RCC 7860 (cell line): ENCODE measurements around the gene BAG5.
"Not testable (repeated sequence)": the region's sequence is repeated elsewhere in the genome, so short reads cannot be mapped to it uniquely, and the experiment has no call there.

Source experiments
- DNase-seq: peaks from one replicate; pipeline ENCODE4 v3.0.0-alpha.2; 2015; ENCODE audit warnings: low spot score
- FAIRE-seq: peaks from 2 replicates; lab custom pipeline; 2012; peaks lifted over from hg19 to GRCh38; lab: Jason Lieb, UNC

Gene BAG5

DNA sequence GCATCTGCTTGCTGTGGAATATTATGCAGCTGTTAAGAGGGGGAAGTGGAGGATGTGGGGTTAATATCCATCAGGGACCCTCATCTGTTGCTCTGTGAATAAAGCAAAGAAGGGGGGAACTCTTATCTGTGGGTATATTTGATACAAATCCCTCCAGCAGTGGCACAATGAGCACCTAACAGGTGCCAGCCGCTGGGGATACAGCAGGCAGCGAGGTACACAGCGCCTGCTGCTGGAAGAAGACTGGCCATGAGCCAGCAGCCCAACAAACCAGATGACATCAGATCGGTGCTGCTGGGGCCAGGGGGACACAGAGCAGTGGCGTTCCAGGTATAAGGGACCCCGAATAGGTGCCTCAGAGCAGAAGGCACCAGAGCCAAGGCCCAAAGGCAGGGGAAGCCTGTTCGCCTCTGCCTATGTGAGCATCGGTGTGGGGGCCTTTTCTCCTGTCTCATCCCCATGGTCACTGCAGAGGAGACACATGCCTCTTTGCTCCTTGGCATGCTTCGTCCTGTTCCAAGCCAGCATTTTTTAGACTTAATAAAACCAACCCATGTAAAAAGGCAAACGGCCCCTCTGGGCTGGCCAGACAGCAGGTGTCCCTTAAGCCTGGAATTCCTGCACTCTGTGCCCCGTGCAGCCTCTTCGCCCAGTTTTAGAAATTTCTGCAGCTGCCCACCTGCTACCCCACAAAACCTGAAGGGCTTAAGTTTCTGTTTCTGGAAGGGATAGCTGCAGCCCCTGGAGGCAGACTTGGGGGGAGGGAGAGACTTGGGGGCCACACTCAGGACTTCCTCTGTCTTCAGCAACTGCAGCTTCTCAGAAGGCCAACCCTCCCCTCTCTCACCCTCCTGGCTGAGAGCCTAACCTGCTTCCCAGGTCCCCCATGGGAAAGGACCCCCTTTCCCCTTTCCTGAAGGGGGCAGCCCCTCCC is 38.2 kb downstream of the BAG5 start:
- DNase-seq, result no peak
- FAIRE-seq, result no peak

- DNase-seq (no peak), FAIRE-seq (no peak)
Observed at GRCh38 chr14:103523575-103523954, 38.9 kb downstream of the BAG5 start.

DNA sequence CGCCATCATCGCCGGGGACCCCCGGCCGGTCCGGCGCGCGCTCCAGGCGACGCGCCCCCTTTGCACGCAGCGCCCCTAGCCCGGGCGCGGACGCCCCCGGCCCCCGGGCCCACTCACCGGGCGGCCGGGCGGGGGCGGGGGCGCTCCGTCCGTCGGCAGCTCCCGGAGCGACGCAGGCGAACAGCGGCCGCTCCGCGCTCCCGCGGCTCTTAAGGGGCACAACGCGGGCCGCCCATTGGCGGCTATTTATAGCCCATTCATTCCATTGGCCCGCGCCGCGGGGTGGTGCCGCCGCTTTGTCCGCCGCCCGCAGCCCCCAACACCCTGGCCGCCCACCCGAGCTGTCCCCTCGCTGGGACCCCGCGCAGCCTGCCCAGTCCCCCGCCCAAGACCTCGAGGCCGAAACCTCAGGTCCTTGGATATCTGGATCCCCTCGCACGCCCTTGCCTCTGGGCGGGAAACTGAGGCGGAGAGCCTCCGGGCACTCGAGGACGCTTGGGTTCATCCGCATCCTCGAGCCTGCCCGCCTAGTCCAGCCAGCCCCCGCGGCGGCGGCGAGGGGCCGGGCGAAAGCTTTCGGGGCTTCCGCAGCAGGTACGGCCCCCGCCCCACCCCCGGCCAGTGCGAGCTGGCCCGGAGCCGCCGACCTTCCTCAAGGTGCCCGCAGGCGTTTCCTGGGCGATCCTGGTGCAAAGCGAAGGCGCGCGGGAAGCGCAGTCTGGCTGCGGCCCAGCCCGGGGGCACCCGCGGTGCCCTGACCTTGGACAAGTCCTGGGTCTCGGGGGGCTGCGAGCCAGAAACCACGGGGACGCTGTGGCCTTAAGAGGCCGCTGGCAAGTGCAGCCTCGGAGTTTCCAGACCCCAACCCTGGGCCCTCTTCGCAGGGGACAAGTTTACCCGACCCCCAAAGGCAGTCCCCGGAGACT is 39.5 kb downstream of the BAG5 start, which contains the start of gene CKB:
CKB (minus strand) TSS at position 182 of the 926 bp plus-strand sequence. CDS start 337 bp downstream, outside the sequence.
- FAIRE-seq (no peak), DNase-seq (no peak)

DNA sequence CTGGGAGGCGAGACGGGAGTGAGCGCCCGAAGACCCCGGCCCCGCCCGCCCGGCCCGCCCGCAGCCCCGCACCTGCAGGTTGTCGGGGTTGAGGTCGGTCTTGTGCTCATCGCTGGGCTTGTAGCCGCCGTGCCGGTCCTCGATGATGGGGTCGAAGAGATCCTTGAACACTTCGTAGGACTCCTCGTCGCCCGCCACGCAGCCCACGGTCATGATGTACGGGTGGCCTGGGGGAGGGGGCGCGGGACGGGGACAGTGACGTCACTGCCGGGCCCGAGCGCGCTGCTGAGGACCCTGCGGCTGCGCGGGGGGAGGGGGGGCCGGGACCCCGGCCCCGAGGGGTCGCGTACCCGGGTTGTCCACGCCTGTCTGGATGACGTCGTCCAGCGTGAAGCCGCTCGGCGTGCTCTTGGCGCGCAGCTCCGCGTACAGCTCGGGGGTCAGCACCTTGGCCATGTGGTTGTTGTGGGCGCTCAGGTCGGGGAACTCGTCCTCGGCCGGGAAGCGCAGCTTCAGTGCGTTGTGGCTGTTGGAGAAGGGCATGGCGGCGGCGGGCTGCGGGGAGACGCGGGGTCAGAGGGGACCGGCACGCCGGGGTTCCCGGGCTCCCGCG is 40.4 kb downstream of the BAG5 start:
- DNase-seq, result no peak
- FAIRE-seq, result no peak

DNA sequence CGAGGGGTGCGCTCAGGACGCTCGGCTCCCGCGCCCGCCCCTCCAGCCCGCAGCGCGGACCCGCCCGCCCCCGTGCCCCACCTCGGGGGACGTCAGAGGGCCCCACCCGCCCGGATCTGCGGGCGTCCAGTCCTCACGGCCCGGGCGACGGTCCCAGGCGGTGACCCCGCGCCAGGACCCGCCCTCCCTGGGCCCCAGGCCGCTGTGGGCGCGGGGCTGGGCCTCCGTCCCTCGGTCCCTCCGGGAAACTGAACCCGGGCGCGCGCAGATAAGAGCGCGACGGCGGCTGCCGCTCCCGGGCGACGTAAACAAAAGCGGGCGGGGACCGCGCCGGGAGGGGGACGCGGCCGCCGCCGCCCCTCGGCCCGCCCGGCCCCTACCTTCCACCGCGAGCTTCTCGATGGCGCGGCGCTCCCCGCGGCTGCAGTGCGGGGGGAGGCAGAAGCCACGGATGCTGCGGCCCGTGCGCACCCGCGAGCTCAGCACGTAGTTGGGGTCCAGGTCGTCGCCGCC is 41.0 kb downstream of the BAG5 start:
- FAIRE-seq (no peak), DNase-seq (no peak)

DNA sequence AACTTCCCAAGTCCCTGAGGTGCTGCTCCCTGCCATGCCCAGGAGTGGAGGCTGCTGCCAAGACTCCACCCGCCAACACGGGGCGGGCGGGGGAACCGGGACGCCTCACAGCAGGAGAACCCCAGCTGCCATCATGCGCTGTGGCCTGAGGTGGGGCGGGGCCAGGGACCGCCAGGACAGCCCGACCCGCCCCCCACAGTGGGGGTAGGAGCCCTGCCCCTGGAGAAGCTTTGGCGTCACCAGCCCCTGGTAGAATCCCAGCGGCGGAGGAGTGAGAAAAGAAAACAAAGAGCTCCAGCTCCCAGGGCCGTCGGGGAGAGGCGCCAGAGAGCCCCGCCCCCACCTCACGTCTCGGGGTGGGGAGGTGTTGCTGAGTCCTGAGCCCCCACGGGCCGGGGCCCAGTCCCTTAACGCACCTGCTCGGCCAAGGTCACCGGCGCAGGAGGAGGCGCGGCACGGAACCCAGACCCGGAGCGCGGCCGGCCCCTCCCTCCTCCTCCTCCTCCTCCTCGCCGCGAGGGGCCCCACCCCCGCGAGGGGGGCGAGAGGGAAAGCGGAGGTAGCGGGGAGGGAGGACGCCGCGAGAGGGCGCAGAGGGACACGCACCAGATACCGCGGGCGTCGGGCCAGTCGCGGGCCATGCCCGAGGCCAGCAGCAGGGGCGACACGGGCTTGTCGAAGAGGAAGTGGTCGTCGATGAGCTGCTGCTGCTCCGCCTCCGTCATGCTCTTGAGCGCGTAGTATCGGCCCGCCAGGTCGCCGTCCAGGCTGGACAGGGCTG is 41.6 kb downstream of the BAG5 start:
- DNase-seq (no peak), FAIRE-seq (no peak)

DNA sequence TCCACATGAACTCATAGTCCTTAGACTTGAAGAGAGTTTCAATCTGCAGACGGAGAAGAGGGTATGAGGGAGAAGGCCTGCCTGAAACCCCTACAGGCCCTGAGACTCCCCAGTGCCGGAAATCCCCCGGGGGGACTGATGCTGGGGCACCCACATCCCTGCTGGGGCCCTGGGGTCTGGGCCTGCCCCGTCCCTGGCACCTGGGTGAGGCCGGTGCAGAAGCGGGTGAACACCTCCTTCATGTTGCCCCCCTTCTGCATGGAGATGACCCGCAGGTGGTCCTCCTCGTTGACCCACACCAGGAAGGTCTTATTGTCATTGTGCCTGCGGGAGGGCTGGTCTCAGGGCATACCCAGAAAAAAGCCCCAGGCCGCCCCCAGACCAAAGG is 42.2 kb downstream of the BAG5 start:
- DNase-seq (no peak), FAIRE-seq (no peak)

DNA sequence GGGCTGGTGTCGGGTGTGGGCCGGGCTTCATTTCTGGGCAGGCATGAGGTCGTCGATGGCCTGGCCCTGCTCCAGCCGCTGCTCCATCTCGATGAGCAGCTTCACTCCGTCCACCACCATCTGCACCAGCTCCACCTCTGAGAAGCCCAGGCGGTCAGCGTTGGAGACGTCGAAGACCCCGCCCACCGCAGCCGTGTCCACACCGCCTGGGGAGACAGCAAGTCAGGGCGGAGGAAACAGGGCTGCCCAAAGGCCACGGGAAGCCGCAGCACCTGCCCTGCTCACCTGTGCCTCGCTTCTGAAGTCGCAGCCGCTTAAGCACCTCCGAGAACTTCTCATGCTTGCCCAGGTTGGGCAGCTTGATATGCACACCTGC is 42.6 kb downstream of the BAG5 start:
- DNase-seq (no peak), FAIRE-seq (no peak)

- FAIRE-seq (no peak), DNase-seq (no peak)
Observed at GRCh38 chr14:103519043-103519836, 43.2 kb downstream of the BAG5 start.

DNA sequence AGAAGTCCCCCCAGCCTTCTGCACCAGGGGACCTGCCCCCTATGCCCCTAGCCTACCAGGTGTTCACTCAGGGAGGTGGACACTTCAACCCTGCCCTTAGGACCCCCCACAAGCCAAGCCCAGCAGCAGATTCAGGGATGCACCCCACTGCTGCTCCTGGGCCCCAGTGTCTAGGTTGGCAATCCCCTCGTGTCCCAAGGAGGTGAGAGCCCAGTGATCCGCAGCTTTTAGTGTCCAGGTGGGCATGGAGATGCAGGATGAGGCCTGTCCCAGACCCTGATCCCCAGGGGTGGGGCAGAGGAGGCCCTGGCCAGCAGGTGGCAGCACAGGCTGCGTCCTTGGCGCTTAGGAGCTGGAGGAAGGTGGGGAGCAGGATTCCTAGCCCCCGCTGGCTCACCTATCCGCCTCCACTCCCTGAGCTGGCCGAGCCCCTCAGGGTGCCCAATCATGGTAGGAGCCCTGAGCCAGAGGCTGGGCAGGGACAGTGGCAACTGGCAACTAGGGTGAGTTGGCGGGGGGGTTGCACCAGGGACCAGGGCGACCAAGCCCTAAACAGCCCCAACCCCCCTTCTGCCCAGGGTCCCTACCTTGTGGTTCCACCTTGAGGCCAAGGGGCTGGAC is 43.9 kb downstream of the BAG5 start:
- no peak for DNase-seq

DNA sequence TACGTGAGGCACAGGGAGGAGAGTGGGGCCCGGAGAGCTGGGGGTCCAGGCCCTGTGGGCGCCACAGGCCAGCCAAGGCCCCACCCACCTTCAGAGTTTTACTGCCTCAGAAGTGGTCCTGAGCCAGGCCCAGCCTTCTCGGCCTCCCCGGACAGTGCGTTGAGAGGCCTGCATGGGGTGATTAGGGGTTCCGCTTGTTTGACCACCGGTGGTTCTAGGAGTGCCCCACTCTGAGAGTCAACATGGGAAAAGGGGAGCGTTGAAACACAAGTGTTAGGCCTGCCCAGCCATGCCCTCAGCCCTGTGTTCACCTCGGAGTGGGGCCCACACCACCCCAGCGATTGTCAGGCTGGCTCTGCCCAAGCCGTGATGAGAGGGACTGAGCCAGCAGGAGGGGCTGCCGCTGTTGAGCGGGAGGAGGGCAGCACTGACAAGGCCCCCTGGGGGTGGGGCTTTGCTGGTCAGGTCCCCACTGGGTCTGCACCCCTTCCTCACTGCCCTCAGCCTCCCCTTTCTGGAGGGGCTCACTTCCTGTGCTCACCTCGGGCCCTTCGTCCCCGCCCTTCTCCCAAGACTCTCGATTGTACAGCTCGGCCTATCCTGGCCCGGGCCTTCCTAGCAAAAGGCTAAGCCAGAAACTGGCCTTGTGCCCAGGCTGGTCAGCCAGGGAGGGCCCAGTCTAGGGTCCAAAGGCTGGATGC is 44.6 kb downstream of the BAG5 start:
- FAIRE-seq, result no peak

More for the DNA sequence above, 43.9 kb downstream of the BAG5 start:
- FAIRE-seq, result no peak

GRCh38 chr14:103517174-103517566 is 45.3 kb downstream of the BAG5 start:
- FAIRE-seq, result no peak

More for the DNA sequence above, 44.6 kb downstream of the BAG5 start:
- DNase-seq, result no peak

DNA sequence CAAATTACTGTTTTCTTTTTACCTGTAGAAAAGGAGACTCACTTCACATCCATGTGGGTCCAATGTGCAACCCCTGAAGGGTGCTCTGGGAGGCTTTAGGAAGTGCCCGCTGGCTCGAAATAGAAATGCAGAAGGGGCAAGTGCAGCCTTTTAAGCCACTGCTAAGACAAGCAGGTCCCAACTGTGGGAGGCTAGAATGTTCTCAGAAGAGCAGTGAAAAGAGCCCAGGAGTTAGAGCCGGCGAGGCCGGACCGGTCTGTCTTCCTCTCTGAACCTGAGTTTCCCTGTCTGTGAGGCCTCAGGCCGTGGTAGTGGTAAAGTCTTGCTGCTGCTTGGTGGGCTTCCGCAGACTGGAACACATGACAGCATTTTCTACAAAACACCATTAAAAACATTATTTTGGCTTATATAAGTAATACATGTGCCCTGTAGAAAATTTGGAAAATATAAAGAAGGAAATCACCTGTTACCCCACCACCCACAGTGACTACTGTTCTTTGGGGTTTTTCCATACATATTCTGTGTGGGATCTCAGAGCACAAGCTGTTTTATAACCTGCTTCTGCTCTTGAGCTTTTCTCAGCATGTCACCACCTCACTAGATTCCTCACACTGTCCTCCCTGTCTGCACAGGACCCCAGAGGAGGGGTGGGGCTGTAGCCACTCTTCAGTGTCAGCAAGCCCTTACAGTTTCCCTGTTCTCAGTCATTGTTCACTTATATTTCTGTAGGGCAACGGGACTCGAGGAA is 45.9 kb downstream of the BAG5 start:
- DNase-seq (no peak), FAIRE-seq (no peak)

More at GRCh38 chr14:103517174-103517566, 45.3 kb downstream of the BAG5 start:
- no peak for DNase-seq

- FAIRE-seq (no peak), DNase-seq (no peak)
Observed at GRCh38 chr14:103514596-103515421, 47.6 kb downstream of the BAG5 start.

DNA sequence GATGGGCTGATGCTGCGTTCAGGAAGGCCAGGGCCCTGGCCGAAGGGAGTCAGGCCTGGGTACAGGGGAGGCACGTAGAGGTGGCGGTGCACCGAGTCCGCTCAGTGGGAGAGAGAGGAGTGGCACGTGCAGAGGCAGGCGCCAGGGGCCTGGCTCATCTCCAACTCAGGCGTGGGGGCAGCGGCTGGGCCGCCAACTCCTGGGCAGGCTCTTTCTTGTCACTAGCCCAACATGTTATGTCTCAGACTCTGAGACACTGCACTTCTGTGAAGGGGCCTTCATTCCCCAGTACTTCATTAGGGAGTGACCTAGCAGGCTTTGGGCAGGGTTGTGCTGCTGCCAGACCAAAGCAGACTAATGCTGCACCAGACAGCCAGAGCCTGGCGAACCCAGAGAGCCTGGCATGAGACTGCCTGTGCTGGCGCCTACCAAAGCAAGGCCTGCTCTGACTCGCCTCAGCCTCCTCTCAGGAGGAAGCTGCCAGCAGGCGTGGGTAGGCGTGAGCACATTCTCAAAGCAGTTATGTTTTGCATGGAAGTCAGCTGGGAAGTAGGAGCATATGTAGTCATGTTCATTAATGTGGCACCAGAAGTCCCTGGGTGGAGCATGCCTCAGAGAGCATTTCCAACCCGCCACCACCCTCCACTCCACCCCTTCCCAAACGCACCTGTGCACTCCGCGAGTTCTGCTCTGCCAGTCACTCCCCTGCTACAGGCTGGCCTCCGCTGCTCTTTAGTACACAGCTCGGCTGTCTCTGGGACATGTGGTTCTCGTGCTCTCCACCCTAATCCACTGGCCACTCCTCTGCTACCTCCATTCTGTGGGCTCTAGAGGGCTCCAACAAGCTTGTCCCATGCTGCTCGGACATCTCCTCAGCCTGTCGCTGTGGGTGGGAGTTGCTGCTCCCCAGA is 49.5 kb downstream of the BAG5 start:
- DNase-seq (no peak), FAIRE-seq (no peak)

DNA sequence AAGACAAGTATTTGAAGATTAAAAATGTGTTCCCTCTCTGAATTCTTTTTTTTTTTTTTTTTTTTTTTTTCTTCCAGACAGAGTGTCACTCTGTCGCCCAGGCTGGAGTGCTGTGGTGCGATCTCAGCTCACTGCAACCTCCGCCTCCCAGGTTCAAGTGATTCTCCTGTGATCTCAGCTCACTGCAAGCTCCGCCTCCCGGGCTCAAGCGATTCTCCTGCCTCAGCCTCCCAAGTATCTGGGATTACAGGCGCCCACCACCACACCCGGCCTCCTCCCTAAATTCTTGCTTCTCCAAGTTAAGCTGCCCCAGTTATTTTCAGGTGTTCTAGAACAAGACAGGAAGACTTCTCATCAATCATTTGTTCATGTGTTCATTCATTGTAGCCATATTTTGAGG is 50.3 kb downstream of the BAG5 start:
- not testable (repeated sequence) for FAIRE-seq

More for the DNA sequence above, 50.3 kb downstream of the BAG5 start:
- DNase-seq, result not testable (repeated sequence)
